IMR-90 (cell line): ENCODE data around the gene ERC2. TPM values are rescaled to one million over a fixed set of nuclear protein-coding genes. Genes with fewer than 3 reads are reported as not detected.

ENCODE experiments used
- ATAC-seq: fragments of 200-7000 bp; cut with Tn5 transposase; 2 replicates; pipeline ENCODE4 v1.9.1; 2020; ENCODE audit warnings: low read depth, mild to moderate bottlenecking, moderate library complexity
- BruUV-seq: library from RNA; stranded (reverse); fragments of 400-500 nt; replicated peaks from 2 replicates; lab custom pipeline; 2021; lab: Mats Ljungman, UMichigan
- CTCF ChIA-PET: fragments of 300-600 bp; formaldehyde crosslinking; extraction: SDS; loops from one replicate; lab custom pipeline; 2021; ENCODE audit warnings: antibody characterized with exemption; lab: Yijun Ruan, JAX
- POLR2A ChIA-PET: fragments of 300-600 bp; sonication (Branson Sonifier 250); formaldehyde crosslinking; loops from one replicate; lab custom pipeline; 2022; ENCODE audit warnings: antibody characterized with exemption; ENCODE audit not compliant: unreplicated experiment; lab: Charles Lee
- DNase-seq: peaks from one replicate; pipeline ENCODE4 v3.0.0; 2013
- H2AFZ ChIP-seq: replicated peaks from 2 replicates; pipeline ENCODE3; 2013; ENCODE audit warnings: low read length, mild to moderate bottlenecking; ENCODE audit not compliant: poor library complexity
- H2AK5ac ChIP-seq: 2 replicates; pipeline ENCODE4 v1.6.1; 2013; ENCODE audit warnings: low read depth, low read length, inconsistent platforms
- H2AK9ac ChIP-seq: replicated peaks from 2 replicates; pipeline ENCODE3; 2013; ENCODE audit warnings: mild to moderate bottlenecking, low read depth, low read length, moderate library complexity; ENCODE audit not compliant: poor library complexity
- H2BK120ac ChIP-seq: 2 replicates; pipeline ENCODE4 v1.6.1; 2013; ENCODE audit warnings: low read depth, low read length, inconsistent platforms
- H2BK15ac ChIP-seq: 3 replicates; pipeline ENCODE4 v1.6.1; 2013; ENCODE audit warnings: low read depth, low read length, inconsistent platforms
- H2BK20ac ChIP-seq: 2 replicates; pipeline ENCODE4 v1.6.1; 2013; ENCODE audit warnings: low read depth, mild to moderate bottlenecking, inconsistent platforms, low read length, moderate library complexity
- H2BK5ac ChIP-seq: 2 replicates; pipeline ENCODE4 v1.6.1; 2013; ENCODE audit warnings: mild to moderate bottlenecking, low read depth, low read length, inconsistent platforms; ENCODE audit not compliant: poor library complexity, severe bottlenecking
- H3K14ac ChIP-seq: replicated peaks from 2 replicates; pipeline ENCODE4 v1.6.1; 2013; ENCODE audit warnings: low read depth, low read length, inconsistent platforms
- H3K18ac ChIP-seq: 2 replicates; pipeline ENCODE4 v1.6.1; 2013; ENCODE audit warnings: low read depth, low read length, control low read depth
- H3K23ac ChIP-seq: 2 replicates; pipeline ENCODE4 v1.6.1; 2013; ENCODE audit warnings: low read depth, low read length, inconsistent platforms
- H3K27ac ChIP-seq: 2 replicates; pipeline ENCODE4 v1.5.1; 2013; ENCODE audit warnings: mild to moderate bottlenecking, control low read depth, low read length; ENCODE audit not compliant: insufficient read depth
- H3K27me3 ChIP-seq: 2 replicates; pipeline ENCODE4 v1.6.1; 2013; ENCODE audit warnings: low read length; ENCODE audit not compliant: control insufficient read depth, insufficient read depth
- H3K36me3 ChIP-seq: 2 replicates; pipeline ENCODE4 v1.6.1; 2013; ENCODE audit warnings: low read length, mixed read lengths; ENCODE audit not compliant: control insufficient read depth, insufficient read depth
- H3K4ac ChIP-seq: 2 replicates; pipeline ENCODE4 v1.6.1; 2013; ENCODE audit warnings: low read depth, low read length, inconsistent platforms
- H3K4me1 ChIP-seq: 2 replicates; pipeline ENCODE4 v1.6.1; 2013; ENCODE audit warnings: low read length, mixed read lengths; ENCODE audit not compliant: control insufficient read depth, insufficient read depth
- H3K4me2 ChIP-seq: 2 replicates; pipeline ENCODE4 v1.6.1; 2013; ENCODE audit warnings: low read depth, mild to moderate bottlenecking, control low read depth, low read length, moderate library complexity
- H3K4me3 ChIP-seq: 2 replicates; pipeline ENCODE4 v1.5.1; 2013; ENCODE audit warnings: low read depth, mild to moderate bottlenecking, control low read depth, low read length, moderate library complexity; ENCODE audit not compliant: insufficient read depth
- H3K56ac ChIP-seq: 2 replicates; pipeline ENCODE4 v1.6.1; 2013; ENCODE audit warnings: low read length, inconsistent platforms; ENCODE audit not compliant: insufficient read depth; ENCODE audit errors: extremely low read depth
- H3K79me1 ChIP-seq, 2 experiments: 2 replicates each; pipeline ENCODE4 v1.6.1; 2013; ENCODE audit warnings: low read length in 2 of 2, inconsistent platforms in 1 of 2, low read depth in 1 of 2
- H3K9ac ChIP-seq: 2 replicates; pipeline ENCODE4 v1.6.1; 2013; ENCODE audit warnings: low read depth, low read length, control low read depth
- H3K9me1 ChIP-seq: 2 replicates; pipeline ENCODE4 v1.6.1; 2013; ENCODE audit warnings: low read length, inconsistent platforms; ENCODE audit not compliant: insufficient read depth
- H3K9me3 ChIP-seq: 2 replicates; pipeline ENCODE4 v1.6.1; 2013; ENCODE audit warnings: low read length; ENCODE audit not compliant: control insufficient read depth, insufficient read depth
- H4K20me1 ChIP-seq: 2 replicates; pipeline ENCODE4 v1.6.1; 2013; ENCODE audit warnings: low read length, inconsistent platforms; ENCODE audit not compliant: insufficient read depth
- H4K5ac ChIP-seq: 2 replicates; pipeline ENCODE4 v1.6.1; 2013; ENCODE audit warnings: mild to moderate bottlenecking, low read depth, low read length, control low read depth
- H4K8ac ChIP-seq, 2 experiments: 2 replicates each; pipeline ENCODE4 v1.6.1; 2013; ENCODE audit warnings: low read depth in 2 of 2, low read length in 2 of 2, control low read depth in 1 of 2, inconsistent platforms in 1 of 2
- H4K91ac ChIP-seq: 2 replicates; pipeline ENCODE4 v1.6.1; 2013; ENCODE audit warnings: low read depth, low read length, inconsistent platforms; ENCODE audit not compliant: insufficient read depth
- BHLHE40 ChIP-seq: fragments of 150-350 bp; IDR thresholded peaks from 2 replicates; pipeline ENCODE4 v1.6.1; 2016; ENCODE audit warnings: mild to moderate bottlenecking, low read depth, low read length
- CEBPB ChIP-seq: IDR thresholded peaks from 2 replicates; pipeline ENCODE4 v1.6.1; 2012; ENCODE audit warnings: low read depth, low read length, improper control_type of control experiment
- CHD1 ChIP-seq: IDR thresholded peaks from 2 replicates; pipeline ENCODE4 v1.6.1; 2012; ENCODE audit warnings: low read depth, low read length, improper control_type of control experiment
- CTCF ChIP-seq: conservative IDR thresholded peaks from 2 replicates; pipeline ENCODE4 v1.5.1; 2012; ENCODE audit warnings: mild to moderate bottlenecking, low read depth, low read length, improper control_type of control experiment
- ELK1 ChIP-seq: fragments of 150-350 bp; IDR thresholded peaks from 2 replicates; pipeline ENCODE4 v1.6.1; 2016; ENCODE audit warnings: low read depth, mild to moderate bottlenecking, low read length, moderate library complexity, borderline replicate concordance
- FOS ChIP-seq: fragments of 150-350 bp; IDR thresholded peaks from 2 replicates; pipeline ENCODE4 v1.6.1; 2016; ENCODE audit warnings: low read depth, low read length
- MAFK ChIP-seq: IDR thresholded peaks from 2 replicates; pipeline ENCODE4 v1.6.1; 2012; ENCODE audit warnings: low read depth, low read length, improper control_type of control experiment
- MAZ ChIP-seq: IDR thresholded peaks from 2 replicates; pipeline ENCODE4 v1.6.1; 2012; ENCODE audit warnings: low read depth, mild to moderate bottlenecking, low read length, improper control_type of control experiment, moderate library complexity, borderline replicate concordance
- MXI1 ChIP-seq: IDR thresholded peaks from 2 replicates; pipeline ENCODE4 v1.6.1; 2012; ENCODE audit warnings: low read depth, mild to moderate bottlenecking, low read length, moderate library complexity, borderline replicate concordance
- NFE2L2 ChIP-seq: fragments of 150-350 bp; IDR thresholded peaks from 2 replicates; pipeline ENCODE4 v1.6.1; 2016; ENCODE audit warnings: low read depth, mild to moderate bottlenecking, low read length
- POLR2A ChIP-seq: IDR thresholded peaks from 2 replicates; pipeline ENCODE4 v1.6.1; 2012; ENCODE audit warnings: mild to moderate bottlenecking, low read depth, low read length
- RAD21 ChIP-seq: IDR thresholded peaks from 2 replicates; pipeline ENCODE4 v1.6.1; 2012; ENCODE audit warnings: low read length, improper control_type of control experiment
- RCOR1 ChIP-seq: IDR thresholded peaks from 2 replicates; pipeline ENCODE4 v1.6.1; 2012; ENCODE audit warnings: mild to moderate bottlenecking, low read length, improper control_type of control experiment; ENCODE audit not compliant: insufficient replicate concordance
- RFX5 ChIP-seq: IDR thresholded peaks from 2 replicates; pipeline ENCODE4 v1.8.0; 2012; ENCODE audit warnings: low read depth, mild to moderate bottlenecking, low read length, moderate library complexity
- SMC3 ChIP-seq: fragments of 150-350 bp; IDR thresholded peaks from 2 replicates; pipeline ENCODE4 v1.6.1; 2016; ENCODE audit warnings: low read depth, mild to moderate bottlenecking, antibody characterized with exemption, low read length, moderate library complexity
- USF2 ChIP-seq: fragments of 150-350 bp; IDR thresholded peaks from 2 replicates; pipeline ENCODE4 v1.6.1; 2017; ENCODE audit warnings: mild to moderate bottlenecking, antibody characterized with exemption, low read length, low read depth
- dilution Hi-C: fragments of 300-500 bp; cut with HindIII; formaldehyde crosslinking; loops from one replicate; pipeline ENCODE4 v1.14.3; 2018; ENCODE audit warnings: low sequenced_read_pairs; ENCODE audit not compliant: unreplicated experiment
- in situ Hi-C: fragments of 300-500 bp; cut with MboI; formaldehyde crosslinking; loops from 3 replicates; pipeline ENCODE4 v1.14.3; 2019; ENCODE audit warnings: low sequenced_read_pairs, inconsistent platforms, mixed read lengths
- intact Hi-C: fragments of 100-400 bp; cut with micrococcal nuclease; formaldehyde crosslinking; loops from 2 replicates; pipeline ENCODE4 v1.10.0; 2022
- polyA plus RNA-seq, 3 experiments: library from polyadenylated mRNA; depleted of rRNA; stranded (reverse); fragments of >200 nt; gene quantifications; 2 replicates each; pipeline ENCODE4 v1.2.3, GENCODE V29; 2012; ENCODE audit warnings: low replicate concordance in 1 of 3
- total RNA-seq: library from RNA; depleted of rRNA; stranded (reverse); fragments of >200 nt; gene quantifications from 2 replicates; pipeline ENCODE4 v1.2.3, GENCODE V29; 2012

Gene ERC2
- total and polyA plus RNA-seq, 2 of the 4 experiments (the other 2 are of a cell fraction), result 0.17 to 0.18 TPM

GRCh38 chr3:55720614-55721013 is 747.7 kb downstream of the ERC2 start:
- Histone ChIP-seq H3K27ac (no peak overlapping the region), H2BK20ac (peak overlapping the region; percentile 43), H3K23ac (peak overlapping the region; percentile 82; the same call in 1 of the 2 replicates), H3K18ac (no peak overlapping the region), H3K79me1 (peaks cover 0 to 5% of the 10 kb centered on the region in 2 experiments; a peak in 1 of 4 replicates), H3K56ac (no peak overlapping the region), H2BK5ac (no peak overlapping the region), H4K8ac (peak overlapping the region in 1 of 2 experiments; percentile 20; a peak in 2 of 4 replicates), H2BK120ac (peak overlapping the region; percentile 35), H2BK15ac (peak overlapping the region; percentile 77; the same call in 2 of the 3 replicates), H3K27me3 (peaks cover 6% of the 10 kb centered on the region; the same call in 1 of the 2 replicates), H3K4me3 (no peak overlapping the region), H3K36me3 (no peaks in the 10 kb centered on the region), H2AK5ac (0 out of 2 replicates have a peak overlapping the region, but pooled peaks have one; percentile 27), H4K20me1 (no peaks in the 10 kb centered on the region), H2AK9ac (no peak overlapping the region), H4K91ac (peak overlapping the region; percentile 38; the same call in 1 of the 2 replicates), H3K4me2 (no peak overlapping the region), H3K4me1 (peaks cover 6% of the 10 kb centered on the region), H4K5ac (no peak overlapping the region), H3K9me3 (no peaks in the 10 kb centered on the region), H3K9me1 (peaks cover 5% of the 10 kb centered on the region; the same call in 1 of the 2 replicates), H3K4ac (peak overlapping the region; percentile 54), H3K9ac (no peak overlapping the region), H3K14ac (no peak overlapping the region), H2AFZ (no peak overlapping the region)
- CTCF ChIA-PET, result interaction anchor here (1.0 to 1.8 kb wide), 2 partner anchors 233 to 322 kb away, joined by 4 to 14 read pairs; partner anchors contain the start of gene WNT5A
- TF ChIP-seq POLR2A (no peak), RAD21 (peak; percentile 85), USF2 (no peak), RCOR1 (no peak), MXI1 (no peak), CHD1 (no peak), MAZ (no peak), SMC3 (peak; percentile 90), NFE2L2 (no peak), CTCF (peak; percentile 67), RFX5 (no peak), CEBPB (no peak), FOS (no peak), ELK1 (no peak), BHLHE40 (no peak), MAFK (no peak)
- in situ Hi-C loops, result loop anchor here (5.0 to 10.0 kb wide), 5 partner anchors 233 to 1296 kb away; partner anchors contain the start of gene WNT5A
- POLR2A ChIA-PET, result no interaction called here
- DNase-seq (peak; percentile 80), ATAC-seq (peak; percentile 76)
- dilution Hi-C loops, result no loop called here
- no TSS peak for BruUV-seq
- intact Hi-C loops, result loop anchor here (2.0 to 5.0 kb wide), 3 partner anchors 98 to 866 kb away; no protein-coding TSS in a partner anchor
